IPS-18c (cell line): ENCODE measurements around the gene HBG2.
"Not testable (repeated sequence)": the region's sequence is repeated elsewhere in the genome, so short reads cannot be mapped to it uniquely, and the experiment has no call there.

Source experiments
- H3K4me3 ChIP-seq: 2 replicates; pipeline ENCODE4 v1.7.0; 2013; ENCODE audit warnings: low read depth, mild to moderate bottlenecking, low read length, moderate library complexity; ENCODE audit not compliant: insufficient read depth
- H3K9me3 ChIP-seq: one replicate; pipeline ENCODE4 v1.6.1; 2013; ENCODE audit warnings: mild to moderate bottlenecking, low read length, moderate library complexity; ENCODE audit not compliant: control insufficient read depth, insufficient read depth

Gene HBG2

GRCh38 chr11:5258543-5259262, 4.1 kb upstream of the HBG2 start:
- H3K9me3 ChIP-seq: no peaks in the 10 kb centered on the region
- H3K4me3 ChIP-seq: no peak overlapping the region

- H3K4me3 ChIP-seq: no peak overlapping the region
- no peaks in the 10 kb centered on the region for H3K9me3 ChIP-seq
These were observed 2.7 kb upstream of the HBG2 start for GRCh38 chr11:5257296-5257695.

DNA sequence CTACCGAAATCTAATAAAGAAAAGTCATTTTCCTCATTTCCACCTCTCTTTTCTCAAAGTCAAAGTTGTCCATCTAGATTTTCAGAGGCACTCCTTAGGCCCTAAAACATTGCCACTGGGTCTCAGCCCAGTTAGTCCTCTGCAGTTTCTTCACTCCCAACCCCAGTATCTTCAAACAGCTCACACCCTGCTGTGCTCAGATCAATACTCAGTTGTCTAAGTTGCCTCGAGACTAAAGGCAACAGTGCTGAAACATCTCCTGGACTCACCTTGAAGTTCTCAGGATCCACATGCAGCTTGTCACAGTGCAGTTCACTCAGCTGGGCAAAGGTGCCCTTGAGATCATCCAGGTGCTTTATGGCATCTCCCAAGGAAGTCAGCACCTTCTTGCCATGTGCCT, 558 bp downstream of the HBG2 start:
- H3K4me3 ChIP-seq, H3K9me3 ChIP-seq: not testable (repeated sequence)

DNA sequence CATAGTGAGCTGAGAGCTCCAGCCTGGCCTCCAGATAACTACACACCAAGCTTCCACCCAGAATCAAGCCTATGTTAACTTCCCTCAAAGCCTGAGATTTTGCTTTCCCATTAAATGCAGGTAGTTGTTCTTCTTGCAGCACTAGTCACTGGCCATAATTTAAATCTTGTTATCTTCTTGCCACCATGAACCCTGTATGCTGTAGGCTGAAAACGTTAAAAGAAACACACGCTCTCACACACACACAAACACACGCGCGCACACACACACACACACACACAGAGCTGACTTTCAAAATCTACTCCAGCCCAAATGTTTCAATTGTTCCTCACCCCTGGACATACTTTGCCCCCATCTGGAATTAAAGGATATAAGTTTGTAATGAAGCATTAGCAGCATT, 1.1 kb downstream of the HBG2 start:
- not testable (repeated sequence) for H3K4me3 ChIP-seq, H3K9me3 ChIP-seq

GRCh38 chr11:5252919-5253265, 1.7 kb downstream of the HBG2 start:
- H3K9me3 ChIP-seq: no peaks in the 10 kb centered on the region
- H3K4me3 ChIP-seq: no peak overlapping the region

DNA sequence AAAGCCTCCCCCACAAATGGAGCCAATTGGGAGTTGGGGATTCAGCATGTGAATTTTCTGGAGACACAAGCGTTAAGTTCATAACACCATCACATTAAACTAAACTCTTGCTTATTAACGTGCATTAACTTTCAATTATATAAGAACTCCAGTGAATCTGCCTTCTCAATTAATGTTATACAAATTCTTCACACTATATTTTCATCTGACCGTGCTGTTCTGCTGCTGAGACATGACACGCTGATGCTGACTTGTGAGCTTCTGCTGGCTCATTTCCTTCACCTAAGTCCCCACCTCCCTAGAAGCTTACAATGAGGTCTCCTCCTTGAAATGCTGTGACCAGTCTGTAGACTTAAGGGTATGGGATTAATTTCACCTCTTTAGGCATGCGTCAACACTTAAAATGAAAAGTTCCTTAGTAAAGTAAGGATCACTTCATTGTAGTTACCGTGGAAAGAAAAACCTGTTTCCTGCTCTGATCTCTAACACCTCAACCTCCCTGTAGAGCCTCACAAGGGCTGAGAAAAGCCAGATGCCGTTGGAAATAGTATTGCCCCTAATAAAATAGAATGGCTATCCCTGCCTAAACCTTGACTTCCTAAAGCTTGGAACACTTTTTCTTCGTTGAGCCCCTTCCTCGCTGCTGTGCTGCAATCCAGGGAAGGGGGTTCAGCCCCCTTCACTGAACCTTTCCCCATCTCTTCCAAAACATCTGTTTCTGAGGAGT, 2.2 kb downstream of the HBG2 start:
- H3K4me3 ChIP-seq: no peak overlapping the region

DNA sequence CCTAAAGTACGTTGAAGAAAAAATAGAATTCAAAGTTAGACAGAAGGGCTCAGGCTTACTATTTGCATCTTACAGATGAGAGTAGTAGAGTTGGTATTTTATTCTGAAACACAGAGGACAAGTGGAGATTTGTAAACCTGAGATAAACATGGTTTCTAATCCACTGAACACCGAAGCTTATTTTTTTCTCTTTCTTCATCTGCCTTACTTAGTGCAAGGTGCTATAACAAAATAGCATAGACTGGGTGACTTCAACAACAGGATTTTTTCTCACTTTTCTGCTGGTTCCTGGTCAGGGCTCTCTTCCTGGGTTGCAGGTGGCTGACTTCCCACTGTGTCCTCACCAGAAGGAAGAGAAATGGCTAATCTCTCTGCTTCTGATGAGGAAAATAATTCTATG, 2.8 kb downstream of the HBG2 start:
- no peak overlapping the region for H3K4me3 ChIP-seq
- no peaks in the 10 kb centered on the region for H3K9me3 ChIP-seq

More for the DNA sequence above, 2.2 kb downstream of the HBG2 start:
- H3K9me3 ChIP-seq: no peaks in the 10 kb centered on the region

GRCh38 chr11:5250543-5251204, 3.9 kb downstream of the HBG2 start:
- H3K9me3 ChIP-seq: no peaks in the 10 kb centered on the region
- no peak overlapping the region for H3K4me3 ChIP-seq

- not testable (repeated sequence) for H3K4me3 ChIP-seq, H3K9me3 ChIP-seq
These were observed 4.7 kb downstream of the HBG2 start, which contains the start of gene HBG1 for GRCh38 chr11:5249807-5250396. Gene HBG1 (minus strand): TSS chr11:5249857. CDS start chr11:5249804, 53 bp downstream.

DNA sequence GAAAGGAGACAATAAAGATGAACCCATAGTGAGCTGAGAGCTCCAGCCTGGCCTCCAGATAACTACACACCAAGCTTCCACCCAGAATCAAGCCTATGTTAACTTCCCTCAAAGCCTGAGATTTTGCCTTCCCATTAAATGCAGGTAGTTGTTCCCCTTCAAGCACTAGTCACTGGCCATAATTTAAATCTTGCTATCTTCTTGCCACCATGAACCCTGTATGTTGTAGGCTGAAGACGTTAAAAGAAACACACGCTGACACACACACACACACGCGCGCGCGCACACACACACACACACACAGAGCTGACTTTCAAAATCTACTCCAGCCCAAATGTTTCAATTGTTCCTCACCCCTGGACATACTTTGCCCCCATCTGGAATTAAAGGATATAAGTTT, 6.1 kb downstream of the HBG2 start:
- H3K4me3 ChIP-seq, H3K9me3 ChIP-seq: not testable (repeated sequence)

DNA sequence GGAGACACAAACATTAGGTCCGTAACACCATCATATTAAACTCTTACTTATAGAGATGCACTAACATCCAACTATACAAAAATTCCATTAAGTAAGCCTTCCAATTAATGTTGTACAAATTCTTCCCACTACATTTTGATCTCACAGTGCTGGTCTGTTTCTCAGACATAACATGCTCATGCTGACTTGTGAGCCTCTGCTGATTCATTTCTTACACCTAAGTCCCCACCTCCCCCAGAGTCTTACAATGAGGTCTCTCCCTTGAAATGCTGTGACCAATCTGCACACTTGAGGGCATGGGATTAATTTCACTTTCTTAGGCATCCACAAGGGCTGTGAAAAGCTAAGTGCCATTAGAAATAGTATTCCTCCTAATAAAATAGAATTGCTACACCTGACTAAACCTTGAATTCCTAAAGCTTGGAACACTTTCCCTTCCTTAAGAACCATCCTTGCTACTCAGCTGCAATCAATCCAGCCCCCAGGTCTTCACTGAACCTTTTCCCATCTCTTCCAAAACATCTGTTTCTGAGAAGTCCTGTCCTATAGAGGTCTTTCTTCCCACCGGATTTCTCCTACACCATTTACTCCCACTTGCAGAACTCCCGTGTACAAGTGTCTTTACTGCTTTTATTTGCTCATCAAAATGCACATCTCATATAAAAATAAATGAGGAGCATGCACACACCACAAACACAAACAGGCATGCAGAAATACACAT, 6.9 kb downstream of the HBG2 start:
- H3K9me3 ChIP-seq: no peaks in the 10 kb centered on the region
- no peak overlapping the region for H3K4me3 ChIP-seq

DNA sequence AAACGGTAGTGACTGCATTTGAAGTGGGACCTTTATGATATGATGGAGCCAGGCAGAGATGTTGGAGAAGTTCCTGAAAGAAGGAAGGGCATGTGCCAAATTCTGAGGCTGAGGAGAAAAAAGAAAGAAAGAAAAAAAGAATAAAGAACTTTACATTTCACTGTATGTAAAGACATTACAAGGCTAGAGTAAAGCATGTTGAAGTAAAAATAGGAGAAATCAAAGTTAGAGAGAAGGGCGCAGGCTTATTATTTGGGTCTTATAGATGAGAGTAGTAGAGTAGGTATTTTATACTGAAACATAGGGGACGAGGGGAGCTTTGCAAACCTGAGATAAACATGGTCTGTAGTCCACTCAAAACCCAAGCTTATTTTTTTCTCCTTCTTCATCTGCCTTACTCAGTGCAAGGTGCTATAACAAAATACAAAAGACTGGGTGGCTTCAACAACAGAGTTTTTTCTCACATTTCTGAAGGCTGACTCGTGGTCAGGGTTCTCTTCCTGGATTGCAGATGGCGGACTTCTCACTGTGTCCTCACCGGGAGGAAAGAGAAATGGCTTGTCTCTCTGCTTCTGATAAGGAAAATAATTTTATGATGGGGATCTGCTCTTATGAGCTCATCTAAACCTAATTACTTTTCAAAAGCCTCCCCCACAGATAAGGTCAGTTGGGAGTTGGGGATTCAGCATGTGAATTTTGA, 7.7 kb downstream of the HBG2 start:
- Histone ChIP-seq H3K4me3 (no peak overlapping the region), H3K9me3 (no peaks in the 10 kb centered on the region)

DNA sequence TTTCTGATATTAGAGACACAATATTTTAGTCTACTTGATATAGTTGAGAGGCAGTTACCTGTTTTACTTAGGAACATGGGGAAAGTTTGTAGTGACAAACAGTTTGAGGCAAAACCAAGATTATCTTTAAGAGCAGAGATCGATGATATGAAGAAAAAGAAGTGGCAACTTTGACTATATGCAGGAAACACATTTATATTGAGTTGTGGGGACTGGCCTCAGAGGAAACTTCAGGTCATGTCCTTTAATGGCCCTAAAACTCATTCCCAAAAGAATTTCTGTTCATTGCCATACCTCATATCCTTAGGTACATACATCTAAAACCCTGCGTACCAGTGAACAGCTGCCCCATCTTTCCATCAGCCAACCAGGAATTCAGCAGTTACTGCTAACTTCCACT, 9.4 kb downstream of the HBG2 start:
- Histone ChIP-seq H3K9me3 (no peaks in the 10 kb centered on the region), H3K4me3 (no peak overlapping the region)

GRCh38 chr11:5243816-5244180, 10.8 kb downstream of the HBG2 start:
- Histone ChIP-seq H3K9me3 (no peaks in the 10 kb centered on the region), H3K4me3 (no peak overlapping the region)

GRCh38 chr11:5242933-5243815, 11.4 kb downstream of the HBG2 start:
- no peak overlapping the region for H3K4me3 ChIP-seq
- no peaks in the 10 kb centered on the region for H3K9me3 ChIP-seq

- H3K9me3 ChIP-seq: no peaks in the 10 kb centered on the region
- H3K4me3 ChIP-seq: no peak overlapping the region
These were observed 12.4 kb downstream of the HBG2 start for GRCh38 chr11:5242208-5242607.
